ENCODE measurements around the gene DOCK11. TPM values are rescaled to one million over a fixed set of nuclear protein-coding genes. Genes with fewer than 3 reads are reported as not detected.

The DOCK11 gene
- total and polyA plus RNA-seq, 2 of the 4 experiments (the other 2 are of a cell fraction) = 3.9 to 13.1 TPM

GRCh38 chrX:118475903-118476302 lies 19.7 kb upstream of the DOCK11 start:
- H2BK5ac ChIP-seq (ENCODE audit: low read depth, low read length, poor library complexity, severe bottlenecking) = no peak overlapping the region
- peaks cover 2% of the 10 kb centered on the region; the same call in 1 of the 2 replicates for H3K4me1 ChIP-seq (ENCODE audit: control insufficient read depth, insufficient read depth, low read length)
- no peak overlapping the region for H3K4ac ChIP-seq (ENCODE audit: low read depth, low read length)
- no peak overlapping the region for H2BK120ac ChIP-seq (ENCODE audit: low read depth, low read length)
- no peak overlapping the region for H2BK20ac ChIP-seq (ENCODE audit: low read depth, low read length)
- POLR2A ChIA-PET (ENCODE audit: unreplicated experiment) = no interaction called here
- H3K79me1 ChIP-seq (ENCODE audit: low read depth in 1 of 2, low read length in 2 of 2) = no peaks in the 10 kb centered on the region
- no peak overlapping the region for H3K4me2 ChIP-seq (ENCODE audit: low read depth, low read length)
- H2AK5ac ChIP-seq (ENCODE audit: low read depth, low read length) = no peak overlapping the region
- H2BK15ac ChIP-seq (ENCODE audit: low read depth, low read length) = no peak overlapping the region
- intact Hi-C loops (cut with micrococcal nuclease) (no loop called here), dilution Hi-C loops (cut with HindIII; ENCODE audit: low sequenced_read_pairs, unreplicated experiment) (no loop called here), in situ Hi-C loops (cut with MboI; ENCODE audit: low sequenced_read_pairs) (no loop called here)
- H2AFZ ChIP-seq (replicated peaks; ENCODE audit: low read length, poor library complexity) = peak overlapping the region; percentile 75
- BruUV-seq (replicated peaks) = no TSS peak
- peaks cover 1% of the 10 kb centered on the region; the same call in 1 of the 2 replicates for H3K9me3 ChIP-seq (ENCODE audit: control insufficient read depth, insufficient read depth, low read length)
- H4K8ac ChIP-seq (ENCODE audit: low read depth in 2 of 2, low read length in 2 of 2) = no peak overlapping the region
- CTCF ChIA-PET = interaction anchor here (0.6 kb wide), 1 partner anchor 147 kb away, joined by 3 read pairs; no protein-coding TSS in a partner anchor
- H3K27ac ChIP-seq (ENCODE audit: insufficient read depth, low read length) = no peak overlapping the region
- no peak overlapping the region for H3K56ac ChIP-seq (ENCODE audit: extremely low read depth, insufficient read depth, low read length)
- H3K9ac ChIP-seq (ENCODE audit: low read depth, low read length) = no peak overlapping the region
- H4K5ac ChIP-seq (ENCODE audit: low read depth, low read length) = no peak overlapping the region
- H4K91ac ChIP-seq (ENCODE audit: insufficient read depth, low read depth, low read length) = no peak overlapping the region
- H4K20me1 ChIP-seq (ENCODE audit: insufficient read depth, low read length) = no peaks in the 10 kb centered on the region
- no peak overlapping the region for H3K23ac ChIP-seq (ENCODE audit: low read depth, low read length)
- H3K14ac ChIP-seq (replicated peaks; ENCODE audit: low read depth, low read length) = no peak overlapping the region
- no peaks in the 10 kb centered on the region for H3K36me3 ChIP-seq (ENCODE audit: control insufficient read depth, insufficient read depth, low read length)
- H3K27me3 ChIP-seq (ENCODE audit: control insufficient read depth, insufficient read depth, low read length) = no peaks in the 10 kb centered on the region
- H3K4me3 ChIP-seq (ENCODE audit: insufficient read depth, low read depth, low read length) = no peak overlapping the region
- no peak overlapping the region for H2AK9ac ChIP-seq (replicated peaks; ENCODE audit: low read depth, low read length, poor library complexity)
- H3K9me1 ChIP-seq (ENCODE audit: insufficient read depth, low read length) = no peaks in the 10 kb centered on the region
- WGBS, 2 experiments (ENCODE audit: extremely low coverage in 2 of 2, insufficient read length in 1 of 2) = 54% methylated on average over 1 of the region's 4 CpGs; no CpG with 5 or more reads in 1 of the 2 experiments
- DNase-seq = no peak
- no peak for ATAC-seq (ENCODE audit: low read depth)
- no peak overlapping the region for H3K18ac ChIP-seq (ENCODE audit: low read depth, low read length)
- TF ChIP-seq, protein P1, sequence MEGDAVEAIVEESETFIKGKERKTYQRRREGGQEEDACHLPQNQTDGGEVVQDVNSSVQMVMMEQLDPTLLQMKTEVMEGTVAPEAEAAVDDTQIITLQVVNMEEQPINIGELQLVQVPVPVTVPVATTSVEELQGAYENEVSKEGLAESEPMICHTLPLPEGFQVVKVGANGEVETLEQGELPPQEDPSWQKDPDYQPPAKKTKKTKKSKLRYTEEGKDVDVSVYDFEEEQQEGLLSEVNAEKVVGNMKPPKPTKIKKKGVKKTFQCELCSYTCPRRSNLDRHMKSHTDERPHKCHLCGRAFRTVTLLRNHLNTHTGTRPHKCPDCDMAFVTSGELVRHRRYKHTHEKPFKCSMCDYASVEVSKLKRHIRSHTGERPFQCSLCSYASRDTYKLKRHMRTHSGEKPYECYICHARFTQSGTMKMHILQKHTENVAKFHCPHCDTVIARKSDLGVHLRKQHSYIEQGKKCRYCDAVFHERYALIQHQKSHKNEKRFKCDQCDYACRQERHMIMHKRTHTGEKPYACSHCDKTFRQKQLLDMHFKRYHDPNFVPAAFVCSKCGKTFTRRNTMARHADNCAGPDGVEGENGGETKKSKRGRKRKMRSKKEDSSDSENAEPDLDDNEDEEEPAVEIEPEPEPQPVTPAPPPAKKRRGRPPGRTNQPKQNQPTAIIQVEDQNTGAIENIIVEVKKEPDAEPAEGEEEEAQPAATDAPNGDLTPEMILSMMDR (conservative IDR thresholded peaks at IDR 0.05; ENCODE audit: low read depth, low read length) = no peak
- TF ChIP-seq MXI1 (IDR thresholded peaks at IDR 0.05; ENCODE audit: borderline replicate concordance, low read depth, low read length) (no peak), CEBPB (IDR thresholded peaks at IDR 0.05; ENCODE audit: low read depth, low read length) (no peak), CHD1 (IDR thresholded peaks at IDR 0.05; ENCODE audit: low read depth, low read length) (no peak), FOS (IDR thresholded peaks at IDR 0.05; ENCODE audit: low read depth, low read length) (no peak), POLR2A (IDR thresholded peaks at IDR 0.05; ENCODE audit: low read depth, low read length) (no peak), SMC3 (IDR thresholded peaks at IDR 0.05; ENCODE audit: low read depth, low read length) (no peak), BHLHE40 (IDR thresholded peaks at IDR 0.05; ENCODE audit: low read depth, low read length) (no peak), MAFK (IDR thresholded peaks at IDR 0.05; ENCODE audit: low read depth, low read length) (no peak)
